GM19240 (cell line): ENCODE data around the gene SLC4A3.
"Not testable (repeated sequence)": the region's sequence is repeated elsewhere in the genome, so short reads cannot be mapped to it uniquely, and the experiment has no call there.

Source experiments
- DNase-seq: peaks from one replicate; pipeline ENCODE4 v3.0.0; 2011; ENCODE audit warnings: low spot score; ENCODE audit not compliant: insufficient read length

Gene SLC4A3

GRCh38 chr2:219680958-219681693 lies 53.7 kb downstream of the SLC4A3 start:
- no peak for DNase-seq

DNA sequence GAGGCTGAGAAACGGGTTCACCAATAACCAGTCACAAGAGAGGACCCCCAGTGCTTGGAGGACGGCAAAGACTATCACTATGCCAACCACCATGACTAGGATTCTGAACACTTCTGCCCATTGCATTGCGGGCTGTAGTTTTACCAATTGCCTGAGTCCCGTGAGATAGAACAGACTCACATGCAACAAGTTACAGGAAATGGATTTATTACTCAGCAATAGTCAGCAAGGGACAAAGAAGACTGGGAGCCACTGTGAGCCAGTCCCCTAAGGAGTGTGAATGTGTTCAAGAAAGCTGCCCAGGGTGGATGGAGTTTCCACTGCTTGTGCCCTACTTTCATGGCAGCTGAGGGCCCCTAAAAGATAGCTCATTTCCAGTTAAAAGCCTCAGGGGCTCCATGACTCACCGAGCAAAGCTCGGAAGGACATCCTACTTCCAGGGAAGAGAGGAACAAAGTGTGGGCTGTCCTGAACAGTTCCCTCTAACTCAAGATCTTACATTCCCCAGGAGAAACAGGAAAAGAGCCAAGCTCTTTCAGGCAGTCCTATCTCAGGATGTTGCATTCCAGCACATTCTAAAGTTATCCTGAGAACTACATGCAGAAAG lies 54.4 kb downstream of the SLC4A3 start:
- no peak for DNase-seq

DNA sequence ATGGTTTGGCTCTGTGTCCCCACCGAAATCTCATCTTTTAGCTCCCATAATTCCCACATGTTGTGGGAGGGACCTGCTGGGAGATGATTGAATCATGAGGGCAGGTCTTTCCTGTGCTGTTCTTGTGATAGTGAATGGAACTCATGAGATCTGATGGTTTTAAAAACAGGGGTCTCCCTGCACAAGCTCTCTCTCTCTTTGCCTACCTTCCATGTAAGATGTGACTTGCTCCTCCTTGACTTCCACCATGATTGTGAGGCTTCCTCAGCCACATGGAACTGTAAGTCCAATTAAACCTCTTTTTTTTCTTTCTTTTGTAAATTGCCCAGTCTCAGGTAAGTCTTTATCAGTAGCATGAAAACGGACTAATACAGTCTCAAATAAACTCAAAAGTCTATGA lies 56.0 kb downstream of the SLC4A3 start:
- not testable (repeated sequence) for DNase-seq

DNA sequence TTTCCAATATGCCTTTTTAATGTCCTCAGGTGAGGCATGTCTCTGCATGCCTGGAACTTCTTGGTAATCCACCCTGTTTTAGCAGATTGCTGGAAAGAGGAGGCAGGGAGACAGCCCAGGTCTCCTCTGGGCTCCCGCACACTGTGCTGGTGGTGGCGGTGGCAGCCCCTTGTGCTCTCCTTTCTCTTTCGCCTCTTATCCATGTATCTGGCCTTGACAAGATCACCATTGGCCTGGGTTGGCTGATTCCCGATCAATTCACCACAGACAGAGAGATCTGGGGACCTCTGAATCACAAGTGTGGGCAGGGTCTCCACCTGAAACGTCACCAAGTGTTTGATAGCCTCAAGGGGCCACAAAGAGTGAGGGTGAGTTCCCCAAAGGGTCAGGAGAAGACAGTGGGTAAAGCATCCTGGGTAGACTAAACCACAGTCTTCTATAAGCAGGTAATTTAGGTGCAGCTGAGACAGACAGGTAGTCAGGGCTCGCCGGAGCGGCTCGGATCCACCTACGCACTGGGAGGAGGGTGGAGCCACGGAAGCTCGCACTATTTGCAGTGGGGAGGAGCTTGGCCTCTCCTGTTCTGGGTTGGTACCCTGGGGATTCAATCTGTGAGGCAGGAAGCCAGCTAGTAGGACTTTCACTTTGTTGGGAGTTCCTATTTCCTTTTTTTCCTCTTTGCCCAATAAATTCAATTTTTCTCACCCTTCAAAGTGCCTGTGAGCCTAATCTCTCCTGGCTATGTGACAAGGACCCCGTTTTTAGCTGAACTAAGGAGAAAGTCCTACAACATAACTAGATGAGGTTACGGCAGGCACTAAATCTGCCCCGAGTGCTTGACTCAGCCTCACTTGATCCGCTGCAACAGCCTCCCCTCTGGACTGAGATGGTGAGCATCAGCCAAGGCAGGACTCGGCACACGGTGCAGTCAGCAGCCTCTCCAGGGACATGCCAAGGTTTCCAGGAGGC lies 57.6 kb downstream of the SLC4A3 start:
- peak; percentile 55 for DNase-seq

GRCh38 chr2:219687272-219687671 lies 59.8 kb downstream of the SLC4A3 start:
- no peak for DNase-seq

- DNase-seq, result no peak
Measured at GRCh38 chr2:219687882-219688559, 60.6 kb downstream of the SLC4A3 start.

DNA sequence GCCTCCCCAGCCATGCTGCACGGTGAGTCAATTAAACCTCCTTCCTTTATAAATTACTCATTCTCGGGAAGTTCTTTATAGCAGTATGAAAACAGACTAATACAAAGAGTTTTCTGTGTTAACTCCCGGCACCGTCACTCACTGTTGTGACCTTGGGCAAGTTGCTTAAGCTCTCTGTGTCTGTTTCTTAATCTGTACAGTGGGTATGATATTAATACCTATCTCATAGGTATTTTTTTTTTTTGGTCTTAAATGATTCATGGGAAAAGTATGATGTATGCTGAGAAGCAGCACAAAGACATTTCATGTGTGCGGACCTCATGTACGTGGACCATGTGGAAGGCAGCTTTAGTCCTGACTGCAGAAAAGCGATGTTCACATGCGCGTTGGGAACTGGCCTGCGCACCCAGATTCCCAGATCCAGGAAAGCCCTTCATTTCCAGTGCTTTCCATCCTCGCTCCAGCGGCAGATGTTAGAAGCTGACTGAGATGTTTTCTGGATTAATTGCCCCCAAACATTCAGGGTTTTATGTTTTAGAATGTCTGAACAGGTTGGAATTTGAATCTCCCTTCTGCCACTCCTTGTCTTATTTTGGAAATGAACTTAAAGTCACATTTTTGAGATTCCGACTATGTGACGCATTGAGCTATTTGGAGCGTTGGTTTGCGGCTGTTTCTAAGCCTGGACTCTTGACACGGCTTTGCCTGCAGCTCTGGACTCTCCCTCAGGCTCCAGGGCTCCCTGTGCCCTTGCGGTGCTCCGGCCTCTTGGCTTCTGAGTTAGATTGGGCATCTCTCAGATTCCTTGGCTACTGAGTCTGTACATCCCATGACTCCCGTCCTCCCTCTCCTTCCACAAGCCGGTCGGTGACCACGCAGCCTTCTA lies 61.4 kb downstream of the SLC4A3 start:
- DNase-seq, result no peak

DNA sequence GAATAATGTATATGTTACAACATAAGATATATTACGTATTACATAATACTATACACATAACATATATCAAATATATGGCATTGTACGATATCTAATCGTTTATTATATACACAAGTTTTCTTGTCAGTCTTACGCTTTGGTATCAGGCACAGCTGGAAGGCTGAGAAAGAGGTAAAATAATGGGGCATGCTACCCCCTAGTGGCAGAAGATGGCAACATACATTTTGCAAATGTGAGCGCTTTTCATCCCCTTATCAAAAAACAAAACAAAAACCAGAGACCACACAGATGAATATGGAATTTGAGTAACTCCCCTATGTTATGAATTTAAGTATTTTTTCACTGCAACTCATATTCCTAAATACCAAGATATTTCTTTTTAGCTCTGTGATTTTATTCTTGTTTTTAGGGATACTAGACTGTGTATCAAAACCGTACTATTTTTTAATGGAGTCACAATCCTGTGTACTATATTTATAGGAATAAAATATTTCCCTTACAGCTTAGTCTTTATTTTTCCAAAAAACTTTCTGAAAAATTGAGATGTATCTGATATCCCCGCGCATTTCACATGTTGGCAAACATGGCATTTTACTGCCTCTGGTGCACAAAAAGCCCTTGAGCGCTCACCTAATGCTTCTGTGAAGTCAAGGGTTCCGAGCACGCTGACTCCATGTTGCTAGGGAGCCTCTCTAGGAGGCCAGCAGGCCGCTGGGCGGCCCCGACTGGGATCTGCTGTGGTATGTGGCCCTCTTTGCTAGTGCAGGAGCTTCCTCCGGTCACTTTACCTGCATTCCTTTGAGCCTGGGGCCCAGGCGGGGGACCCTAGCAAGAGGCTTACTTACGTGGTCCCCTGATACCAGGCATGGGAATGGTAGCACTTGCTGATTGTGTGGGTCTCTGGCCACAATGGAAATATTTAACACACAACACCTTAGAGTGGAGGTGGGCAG lies 62.5 kb downstream of the SLC4A3 start:
- DNase-seq, result peak; percentile 24

GRCh38 chr2:219691571-219691970 lies 64.1 kb downstream of the SLC4A3 start:
- DNase-seq, result no peak
